ENCODE results near the gene NTN4.

- TF ChIP-seq EP300 (IDR thresholded peaks at IDR 0.05; ENCODE audit: borderline replicate concordance) (no peak), TEAD4 (IDR thresholded peaks at IDR 0.05) (no peak), MAX (IDR thresholded peaks at IDR 0.05) (no peak), TAF1 (IDR thresholded peaks at IDR 0.05; ENCODE audit: low read depth) (no peak), TCF12 (IDR thresholded peaks at IDR 0.05; ENCODE audit: low read depth) (no peak), REST (IDR thresholded peaks at IDR 0.05; ENCODE audit: low read depth) (no peak)
Observed at GRCh38 chr12:95672166-95672565, 118.4 kb downstream of the NTN4 start.
